Measurements from ENCODE around the gene OR8B2.
"Not testable (repeated sequence)": the region's sequence is repeated elsewhere in the genome, so short reads cannot be mapped to it uniquely, and the experiment has no call there.

The OR8B2 gene

GRCh38 chr11:124384399-124384798, at the start of gene OR8B2:
Gene OR8B2 (minus strand): TSS chr11:124384499. CDS start chr11:124383343, 1,156 bp downstream.
- DNase-seq, result no peak

GRCh38 chr11:124429599-124429998, 45.3 kb upstream of the OR8B2 start:
- no peak for DNase-seq

GRCh38 chr11:124424384-124424921, 40.2 kb upstream of the OR8B2 start, which contains the start of gene OR8B4:
Gene OR8B4 (minus strand): TSS chr11:124424871. CDS start chr11:124424871, 0 bp downstream.
- DNase-seq, result no peak

- DNase-seq, result no peak
Measured at GRCh38 chr11:124421043-124421442, 36.7 kb upstream of the OR8B2 start.

GRCh38 chr11:124415356-124415923, 31.1 kb upstream of the OR8B2 start:
- no peak for DNase-seq

- no peak for DNase-seq
Measured at GRCh38 chr11:124409906-124410305, 25.6 kb upstream of the OR8B2 start.

- DNase-seq, result no peak
Measured at GRCh38 chr11:124405581-124405980, 21.3 kb upstream of the OR8B2 start.

- DNase-seq, result not testable (repeated sequence)
Measured at GRCh38 chr11:124403186-124403585, 18.9 kb upstream of the OR8B2 start.

- peak; percentile 55 for DNase-seq
Measured at GRCh38 chr11:124402326-124402922, 18.1 kb upstream of the OR8B2 start.

- DNase-seq, result no peak
Measured at GRCh38 chr11:124398924-124399323, 14.6 kb upstream of the OR8B2 start, which contains the start of gene OR8B3. Gene OR8B3 (minus strand): TSS chr11:124399024. CDS start chr11:124397351, 1,673 bp downstream.

GRCh38 chr11:124396847-124397246, 12.5 kb upstream of the OR8B2 start:
- not testable (repeated sequence) for DNase-seq

- DNase-seq, result no peak
Measured at GRCh38 chr11:124394408-124394807, 10.1 kb upstream of the OR8B2 start.

- DNase-seq, result not testable (repeated sequence)
Measured at GRCh38 chr11:124382857-124383256, 1.4 kb downstream of the OR8B2 start.

GRCh38 chr11:124380585-124380984, 3.7 kb downstream of the OR8B2 start:
- DNase-seq, result no peak

GRCh38 chr11:124376280-124376679, 8.0 kb downstream of the OR8B2 start:
- DNase-seq, result no peak

GRCh38 chr11:124359566-124359965, 24.7 kb downstream of the OR8B2 start:
- DNase-seq, result no peak

GRCh38 chr11:124346311-124346955, 37.9 kb downstream of the OR8B2 start:
- DNase-seq, result no peak

- DNase-seq, result no peak
Measured at GRCh38 chr11:124344346-124344745, 40.0 kb downstream of the OR8B2 start.

- no peak for DNase-seq
Measured at GRCh38 chr11:124340142-124340447, 44.2 kb downstream of the OR8B2 start.

GRCh38 chr11:124339396-124340141, 44.7 kb downstream of the OR8B2 start:
- DNase-seq, result no peak

Measured in KG1 (cell line).